GM19395 (cell line): ENCODE data around the gene IL27RA.

ENCODE experiments used
- ATAC-seq: cut with Tn5 transposase; IDR thresholded peaks from one replicate; pipeline ENCODE4 v1.9.1; 2021; ENCODE audit warnings: mild to moderate bottlenecking, moderate library complexity; ENCODE audit not compliant: unreplicated experiment

Gene IL27RA

DNA sequence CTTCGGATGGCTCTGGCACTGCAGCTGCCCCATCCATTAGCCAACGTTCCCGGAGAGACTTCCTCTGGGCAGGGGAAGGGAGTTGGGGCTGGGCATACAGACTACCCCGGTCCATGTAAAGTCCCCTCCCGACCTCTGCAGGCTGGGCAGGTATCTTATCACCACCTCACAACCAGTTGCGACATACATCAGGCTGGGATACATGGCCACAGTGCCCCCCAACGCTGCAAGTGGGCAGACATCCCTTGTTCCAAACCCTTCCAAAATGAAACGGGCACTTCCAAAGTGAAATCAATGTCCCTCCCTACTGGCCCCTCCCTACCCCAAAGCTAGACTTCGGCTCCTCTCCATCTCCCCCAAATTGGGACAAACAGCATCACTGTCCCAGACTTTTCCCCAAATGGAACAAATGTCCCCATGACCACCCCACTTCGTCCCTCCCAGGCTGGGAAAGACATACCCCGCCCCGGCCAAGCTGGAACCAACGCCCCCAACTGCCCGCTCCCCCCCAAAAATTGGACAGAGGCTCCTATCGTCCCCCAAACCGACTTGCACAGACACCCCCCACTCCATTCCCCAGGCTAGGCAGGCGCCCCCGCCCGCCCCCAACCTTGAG lies 25.3 kb downstream of the IL27RA start:
- ATAC-seq, result no peak

DNA sequence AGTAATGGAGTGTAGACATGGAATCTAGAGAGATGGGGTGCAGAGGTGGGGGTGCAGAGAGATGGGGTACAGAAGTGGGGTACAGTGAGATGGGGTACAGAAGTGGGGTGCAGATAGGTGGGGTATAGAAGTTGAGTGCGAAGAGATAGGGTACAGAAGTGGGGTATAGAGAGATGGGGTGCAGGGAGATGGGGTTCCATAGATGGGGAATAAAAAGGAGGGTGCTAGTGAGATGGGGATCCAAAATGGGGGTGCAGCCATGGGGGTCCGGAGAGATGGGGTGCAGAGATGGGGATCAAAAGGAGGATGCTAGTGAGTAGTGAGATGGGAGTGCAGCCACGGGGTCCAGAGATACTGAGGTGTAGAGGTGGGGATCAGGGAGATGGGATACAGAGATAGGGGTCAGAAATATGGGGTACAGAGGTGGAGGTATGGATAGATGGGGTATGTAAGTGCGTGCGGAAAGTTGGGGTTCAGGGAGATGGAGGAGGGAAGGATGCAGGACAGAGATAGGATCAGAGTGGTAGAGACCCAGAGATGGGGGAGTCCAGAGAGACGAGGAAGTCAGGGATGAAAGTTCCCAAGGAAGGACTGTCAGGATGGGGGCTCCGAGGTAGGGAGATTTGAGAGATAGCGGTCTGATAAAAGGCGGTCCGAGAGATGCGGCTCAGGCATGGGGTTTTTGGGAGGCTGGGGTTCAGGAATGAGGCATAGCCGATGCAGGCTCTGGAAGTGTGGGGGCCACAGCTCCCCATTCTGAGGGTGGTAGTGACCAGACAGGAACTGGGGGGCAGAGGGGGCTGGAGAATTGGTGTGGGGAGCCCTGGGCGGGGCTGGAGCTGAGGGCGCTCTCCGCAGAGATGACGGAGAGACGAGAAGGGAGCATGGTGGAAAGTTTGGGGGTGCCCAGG lies 26.9 kb downstream of the IL27RA start:
- ATAC-seq, result no peak

DNA sequence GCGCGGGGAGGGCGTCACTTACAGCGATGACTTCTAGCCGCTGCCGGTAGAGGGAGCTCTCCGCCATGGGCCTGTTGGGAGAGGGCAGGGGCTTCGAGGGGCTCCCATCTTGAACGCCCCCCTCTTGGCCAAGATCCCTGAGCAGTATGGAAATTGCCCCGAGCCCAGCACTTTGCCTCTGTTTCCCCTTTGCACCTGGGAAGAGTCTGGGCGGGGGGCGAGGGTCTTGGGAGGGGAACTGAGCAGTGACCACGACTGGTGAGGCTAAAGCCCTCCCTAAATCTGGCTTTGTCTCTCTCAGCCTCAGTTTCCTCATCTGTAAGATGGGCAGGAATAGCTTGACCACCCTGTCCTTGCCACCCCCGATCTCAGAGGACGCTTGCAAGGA lies 27.5 kb downstream of the IL27RA start:
- ATAC-seq, result no peak

GRCh38 chr19:14059652-14060155 lies 28.1 kb downstream of the IL27RA start:
- no peak for ATAC-seq

DNA sequence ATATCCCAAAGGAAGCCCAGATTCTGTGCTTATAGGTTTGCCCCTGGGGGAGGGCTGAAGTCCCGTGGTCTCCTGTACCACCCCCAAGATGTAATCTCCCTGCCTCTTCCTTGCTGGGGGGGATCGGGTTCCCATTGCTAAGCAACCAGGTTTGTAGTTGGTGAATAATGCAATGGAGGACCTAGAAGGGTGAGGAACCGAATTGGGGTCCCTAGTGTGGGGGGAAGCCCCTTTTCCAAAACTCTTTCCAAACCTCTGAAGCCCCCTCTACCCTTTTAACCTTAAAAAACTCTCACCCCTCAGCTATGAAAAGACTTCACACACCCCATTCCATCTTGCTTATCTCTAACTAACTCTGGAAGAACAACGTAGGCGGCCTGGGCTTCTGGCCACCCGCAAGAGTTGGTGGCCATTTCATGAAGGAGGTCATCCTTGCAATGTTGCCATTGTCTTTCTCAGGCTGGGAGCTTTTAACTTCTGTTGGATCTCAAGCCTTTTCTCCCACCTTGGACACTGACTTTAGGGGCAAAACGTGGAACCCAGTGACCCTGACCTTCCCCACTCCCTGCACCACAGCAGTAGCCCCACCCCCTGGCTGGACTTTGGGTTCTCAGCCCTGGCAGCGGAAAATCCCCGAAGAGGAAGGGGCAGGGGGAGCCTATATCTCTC lies 29.7 kb downstream of the IL27RA start:
- no peak for ATAC-seq

- no peak for ATAC-seq
Measured at GRCh38 chr19:14061751-14062557, 30.4 kb downstream of the IL27RA start, which contains the start of gene PALM3. PALM3 (minus strand) TSS chr19:14062076; CDS start chr19:14061980, 96 bp downstream.

- no peak for ATAC-seq
Measured at GRCh38 chr19:14062558-14062855, 30.9 kb downstream of the IL27RA start.

DNA sequence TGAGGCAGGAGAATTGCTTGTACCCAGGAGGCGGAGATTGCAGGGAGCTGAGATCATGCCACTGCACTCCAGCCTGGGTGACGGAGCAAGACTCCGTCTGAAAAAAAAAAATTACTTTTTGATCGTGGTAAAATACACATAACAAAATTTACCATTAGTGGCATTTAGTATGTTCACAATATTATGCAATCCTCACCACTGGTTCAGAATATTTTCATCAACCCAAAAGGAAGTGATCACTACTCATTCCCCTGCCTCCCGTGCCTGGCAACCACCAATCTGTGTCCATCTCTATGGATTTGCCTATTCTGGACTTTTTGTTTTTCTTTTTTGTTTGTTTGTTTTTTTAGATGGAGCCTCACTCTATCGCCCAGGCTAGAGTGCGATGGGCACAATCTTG lies 31.5 kb downstream of the IL27RA start:
- ATAC-seq, result no peak

DNA sequence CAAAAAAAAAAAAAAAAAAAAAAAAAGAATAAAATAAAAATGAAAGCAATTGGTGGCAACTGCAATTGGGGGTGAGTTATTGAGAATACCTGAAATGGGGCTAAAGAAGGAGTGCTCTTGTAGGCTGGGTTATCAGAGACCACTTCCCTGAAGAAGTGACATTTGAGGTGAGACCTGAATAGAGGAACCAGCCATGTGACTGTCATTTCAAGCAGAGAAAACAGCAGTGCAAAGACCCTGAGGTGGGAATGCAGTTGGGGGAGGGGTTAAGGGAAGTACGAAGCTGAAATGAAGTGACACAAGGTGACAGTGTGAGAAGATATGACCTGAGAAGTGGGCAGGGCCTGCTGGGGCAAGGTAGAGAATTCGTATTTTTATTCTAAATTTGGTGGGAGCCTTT lies 34.6 kb downstream of the IL27RA start:
- no peak for ATAC-seq

DNA sequence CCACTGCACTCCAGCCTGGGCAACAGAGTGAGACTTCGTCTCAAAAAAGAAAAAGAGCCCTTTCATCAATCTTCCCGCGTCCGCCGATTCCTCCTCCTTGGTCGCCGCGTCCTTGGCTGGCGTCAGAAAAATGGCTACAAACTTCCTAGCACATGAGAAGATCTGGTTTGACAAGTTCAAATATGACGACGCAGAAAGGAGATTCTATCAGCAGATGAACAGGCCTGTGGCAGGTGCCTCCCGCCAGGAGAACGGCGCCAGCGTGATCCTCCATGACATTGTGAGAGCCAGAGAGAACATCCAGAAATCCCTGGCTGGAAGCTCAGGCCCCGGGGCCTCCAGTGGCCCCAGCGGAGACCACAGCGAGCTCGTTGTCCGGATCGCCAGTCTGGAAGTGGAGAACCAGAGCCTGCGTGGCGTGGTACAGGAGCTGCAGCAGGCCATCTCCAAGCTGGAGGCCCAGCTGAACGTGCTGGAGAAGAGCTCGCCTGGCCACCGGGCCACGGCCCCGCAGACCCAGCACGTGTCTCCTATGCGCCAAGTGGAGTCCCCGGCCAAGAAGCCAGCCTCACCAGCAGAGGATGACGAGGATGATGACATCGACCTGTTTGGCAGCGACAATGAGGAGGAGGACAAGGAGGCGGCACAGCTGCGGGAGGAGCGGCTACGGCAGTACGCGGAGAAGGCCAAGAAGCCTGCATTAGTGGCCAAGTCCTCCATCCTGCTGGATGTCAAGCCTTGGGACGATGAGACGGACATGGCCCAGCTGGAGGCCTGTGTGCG lies 38.9 kb downstream of the IL27RA start:
- no peak for ATAC-seq

DNA sequence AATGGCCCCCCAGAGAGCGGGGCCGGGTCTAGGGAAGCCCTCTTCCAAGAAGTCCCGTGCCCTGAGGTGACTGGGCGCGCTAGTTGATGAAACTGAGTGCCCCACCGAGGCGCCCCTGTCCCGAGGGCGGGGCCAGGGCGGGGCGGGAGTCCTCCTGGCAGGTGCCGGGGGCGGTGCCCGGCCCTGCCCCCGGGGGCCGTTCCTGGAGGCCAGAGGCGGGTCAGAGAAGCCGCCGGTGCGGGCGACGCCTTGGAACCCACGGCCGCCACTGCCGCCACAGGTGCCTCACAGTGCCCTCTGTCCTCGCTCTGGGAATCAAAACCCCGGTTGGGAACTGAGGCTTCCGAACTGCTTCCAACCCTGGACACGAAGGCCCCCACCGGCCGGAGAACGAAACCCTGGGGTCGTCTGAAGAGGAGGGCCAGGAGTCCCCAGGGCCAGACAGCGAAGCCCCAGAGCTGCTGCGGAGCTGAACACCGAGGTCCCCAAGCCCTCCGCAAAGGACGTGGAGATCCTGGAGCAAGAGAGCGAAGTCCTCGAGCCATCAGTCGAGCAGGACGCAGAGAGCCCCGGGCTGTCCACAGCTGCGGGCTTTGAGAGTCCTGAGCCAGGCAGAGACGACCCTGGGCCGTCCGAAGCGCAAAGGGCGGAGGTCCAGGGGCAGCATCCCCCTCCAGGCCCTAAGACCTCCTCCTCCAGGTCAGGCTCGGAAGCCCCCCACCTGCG lies 41.1 kb downstream of the IL27RA start, which contains the start of gene MISP3:
Gene MISP3 (plus strand): TSS at position 252 of the 726 bp plus-strand sequence. CDS start 524 bp downstream, outside the sequence.
- ATAC-seq, result no peak

DNA sequence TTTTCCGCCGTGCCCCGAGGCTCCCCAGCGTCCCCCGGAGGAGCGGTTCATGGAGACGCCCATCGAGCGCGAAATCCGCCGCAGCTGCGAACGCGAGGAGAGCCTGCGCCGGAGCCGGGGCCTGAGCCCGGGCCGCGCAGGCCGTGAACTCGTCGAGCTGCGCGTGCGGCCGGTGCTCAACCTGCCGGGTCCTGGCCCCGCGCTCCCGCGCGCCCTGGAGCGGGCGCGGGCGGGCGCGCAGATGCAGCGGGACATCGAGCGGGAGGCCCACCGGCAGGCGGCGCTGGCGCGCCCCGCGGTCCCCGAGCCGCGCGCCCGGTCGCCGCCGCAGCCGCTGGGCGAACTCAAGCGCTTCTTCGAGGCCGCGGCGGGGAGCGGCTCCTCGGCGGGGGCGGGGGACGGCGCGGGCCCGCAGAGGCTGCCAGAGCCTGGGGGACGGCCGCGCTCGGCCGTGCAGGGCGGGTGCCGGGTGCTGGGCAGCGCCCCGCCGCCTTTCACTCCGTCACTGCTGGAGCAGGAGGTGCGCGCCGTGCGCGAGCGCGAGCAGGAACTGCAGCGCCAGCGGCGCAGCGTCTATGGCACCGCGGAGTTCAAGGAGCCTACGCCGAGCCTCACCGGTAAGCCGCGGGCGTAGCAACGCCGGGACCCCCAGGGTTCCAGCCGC lies 41.8 kb downstream of the IL27RA start:
- no peak for ATAC-seq

DNA sequence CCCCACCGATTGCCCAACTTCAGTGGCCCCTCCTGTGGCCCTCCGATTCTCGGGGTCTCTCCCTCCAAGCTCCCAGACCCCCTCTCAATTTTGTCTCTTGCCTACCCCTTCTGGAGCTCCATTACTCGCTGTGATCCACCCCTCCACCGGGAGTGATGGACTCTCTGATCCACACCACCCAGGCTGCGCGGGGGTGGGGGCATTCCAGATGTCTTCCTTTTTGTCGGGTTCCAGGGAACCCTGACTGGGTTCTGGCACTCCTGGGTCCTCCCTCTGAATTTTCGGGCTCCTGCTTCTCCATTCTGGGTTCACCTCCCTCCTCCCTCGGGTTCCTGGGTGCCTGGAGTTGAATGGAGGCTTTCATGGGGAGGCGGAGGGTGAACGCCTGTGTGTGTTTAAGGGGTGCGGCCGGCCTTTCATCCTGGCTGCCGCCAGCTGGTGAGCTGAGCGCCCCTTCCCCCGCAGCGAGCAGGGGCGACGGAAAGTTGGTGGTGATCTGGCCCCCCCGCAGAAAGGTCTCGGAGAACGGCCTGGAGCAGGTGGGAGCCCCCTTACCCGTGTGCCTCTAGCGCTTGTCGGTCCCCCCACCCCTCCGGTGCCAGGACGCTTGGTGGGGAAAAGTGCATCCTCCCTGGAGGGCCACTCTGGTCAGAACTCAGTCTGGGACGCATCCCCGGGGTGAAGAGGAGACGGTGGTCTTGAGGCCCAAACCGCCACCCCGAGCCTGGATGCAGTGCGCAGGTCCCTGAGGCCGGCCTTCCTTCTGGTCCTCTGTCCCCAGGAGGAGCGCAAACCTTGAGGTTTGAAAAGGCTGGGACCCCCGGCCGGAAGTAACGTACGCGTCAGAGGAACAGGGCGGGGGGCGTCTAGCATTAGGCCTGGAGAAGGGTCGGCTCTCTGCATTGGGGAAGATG lies 42.6 kb downstream of the IL27RA start:
- ATAC-seq, result no peak

GRCh38 chr19:14078411-14078810 lies 46.8 kb downstream of the IL27RA start:
- no peak for ATAC-seq

- ATAC-seq, result peak; percentile 83
Measured at GRCh38 chr19:14080887-14081796, 49.6 kb downstream of the IL27RA start.

GRCh38 chr19:14081797-14082674 lies 50.5 kb downstream of the IL27RA start:
- peak; percentile 13 for ATAC-seq
